ENCODE measurements around the gene MTHFD1.

The MTHFD1 gene

DNA sequence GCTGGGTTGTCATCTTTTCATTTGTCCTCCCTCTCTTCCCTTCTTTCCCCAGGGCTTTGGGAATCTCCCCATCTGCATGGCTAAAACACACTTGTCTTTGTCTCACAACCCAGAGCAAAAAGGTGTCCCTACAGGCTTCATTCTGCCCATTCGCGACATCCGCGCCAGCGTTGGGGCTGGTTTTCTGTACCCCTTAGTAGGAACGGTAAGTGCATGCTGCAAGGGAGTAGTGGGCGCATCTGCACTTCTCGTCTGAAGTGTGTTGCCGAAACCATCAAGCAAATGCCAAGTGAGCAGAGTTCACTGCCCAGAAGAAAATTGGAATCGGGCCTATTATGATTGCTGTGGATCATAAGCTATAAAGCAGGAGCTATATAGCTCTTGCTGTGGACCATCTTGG lies 66.5 kb downstream of the MTHFD1 start:
- no peak for DNase-seq

DNA sequence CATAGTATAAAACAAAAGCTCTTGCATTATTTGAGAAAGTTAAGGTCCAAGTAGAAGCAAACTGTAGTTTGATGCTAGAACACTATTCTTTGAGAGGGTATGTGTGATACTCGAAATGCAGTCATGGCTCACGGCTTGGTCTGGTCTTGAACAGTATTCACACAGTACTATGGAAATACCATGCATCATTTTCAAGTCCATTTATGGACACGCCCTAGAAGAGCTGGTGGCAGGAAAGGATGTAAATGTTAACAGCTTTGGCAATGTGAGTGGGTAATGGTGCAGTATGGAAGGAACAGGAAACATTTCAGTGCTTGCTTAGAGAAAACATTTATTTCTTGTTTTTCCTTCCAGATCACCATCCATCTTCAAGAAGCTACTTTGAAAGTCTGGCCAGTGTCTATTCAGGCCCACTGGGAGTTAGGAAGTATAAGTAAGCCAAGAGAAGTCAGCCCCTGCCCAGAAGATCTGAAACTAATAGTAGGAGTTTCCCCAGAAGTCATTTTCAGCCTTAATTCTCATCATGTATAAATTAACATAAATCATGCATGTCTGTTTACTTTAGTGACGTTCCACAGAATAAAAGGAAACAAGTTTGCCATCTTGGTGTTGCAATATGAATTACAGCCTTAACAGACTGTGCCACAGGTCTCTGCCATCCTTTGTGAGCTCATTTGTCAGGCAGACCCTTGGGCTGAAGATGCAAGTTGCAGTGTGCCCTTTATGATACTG lies 71.4 kb downstream of the MTHFD1 start:
- DNase-seq: no peak

DNA sequence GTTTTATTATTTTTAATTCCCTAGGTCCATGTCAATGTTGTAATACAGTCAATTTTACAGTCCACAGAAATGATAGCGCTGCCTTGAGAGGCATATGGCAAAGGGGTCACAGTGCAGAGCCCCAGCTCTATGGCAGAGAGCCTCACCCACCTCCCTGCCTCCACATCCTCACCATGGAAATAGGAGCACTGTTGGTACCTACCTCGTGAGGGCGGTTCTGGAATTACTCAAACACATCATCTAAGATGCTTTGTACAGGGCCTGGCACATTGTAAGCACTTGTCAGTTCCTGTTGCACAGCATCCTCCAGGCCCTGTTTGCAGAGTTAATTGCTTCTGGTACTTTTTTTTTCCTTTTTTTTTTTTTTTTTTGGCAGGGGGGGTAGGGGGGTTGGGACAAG lies 73.1 kb downstream of the MTHFD1 start:
- DNase-seq: no peak

DNA sequence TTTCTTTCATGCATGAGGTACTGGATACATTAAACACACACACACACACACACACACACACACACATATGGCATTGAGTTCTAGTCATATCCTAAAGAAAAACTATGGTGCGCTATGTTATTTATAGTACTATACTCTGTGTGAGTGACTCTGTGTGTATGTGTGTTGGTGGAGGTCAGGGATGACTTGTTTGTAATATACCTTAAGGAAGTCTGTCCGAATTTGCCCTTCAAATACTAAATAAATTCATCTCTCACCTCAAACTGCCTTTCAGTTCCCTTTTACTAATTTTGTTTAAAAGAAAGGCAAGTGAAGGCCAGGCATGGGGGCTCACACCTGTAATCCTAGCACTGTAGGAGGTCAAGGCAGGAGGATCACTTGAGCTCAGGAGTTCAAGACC lies 75.0 kb downstream of the MTHFD1 start:
- no peak for DNase-seq

DNA sequence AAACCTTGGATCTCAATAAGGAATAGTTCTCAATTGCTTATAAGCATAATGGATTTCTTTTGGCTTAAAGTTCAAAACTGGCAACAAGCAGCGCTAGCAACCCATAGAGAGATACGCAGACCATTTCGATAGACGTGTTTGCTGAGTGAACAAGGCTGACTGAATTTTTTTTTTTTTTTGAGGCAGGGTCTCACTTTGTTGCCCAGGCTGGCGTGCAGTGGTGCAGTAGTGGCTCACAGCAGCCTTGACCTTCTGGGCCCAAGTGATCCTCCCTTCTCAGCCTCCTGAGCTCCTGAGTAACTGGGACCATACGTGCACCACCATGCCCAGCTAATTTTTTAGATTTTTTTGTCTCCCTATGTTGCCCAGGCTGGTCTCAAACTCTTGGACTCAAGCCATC lies 75.7 kb downstream of the MTHFD1 start:
- DNase-seq: no peak

DNA sequence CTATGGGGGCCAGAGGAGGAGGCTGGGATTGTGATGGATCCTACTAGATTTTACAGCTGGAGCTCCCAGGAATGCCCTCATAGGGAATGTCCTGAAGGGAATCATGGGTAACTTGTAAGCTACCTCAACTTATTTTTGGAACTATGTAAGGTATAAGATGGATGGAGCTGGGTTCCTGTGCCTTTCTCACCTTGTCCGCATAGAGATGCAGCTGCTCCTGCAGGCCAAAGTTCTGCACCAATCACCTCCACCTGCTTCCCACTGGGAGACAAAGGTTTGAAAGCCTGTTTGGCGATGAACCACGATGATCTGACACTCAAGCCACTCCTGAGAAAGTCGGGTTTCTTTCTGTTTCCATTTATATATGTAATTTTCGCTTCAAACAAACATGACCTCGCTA lies 76.5 kb downstream of the MTHFD1 start:
- DNase-seq: no peak

DNA sequence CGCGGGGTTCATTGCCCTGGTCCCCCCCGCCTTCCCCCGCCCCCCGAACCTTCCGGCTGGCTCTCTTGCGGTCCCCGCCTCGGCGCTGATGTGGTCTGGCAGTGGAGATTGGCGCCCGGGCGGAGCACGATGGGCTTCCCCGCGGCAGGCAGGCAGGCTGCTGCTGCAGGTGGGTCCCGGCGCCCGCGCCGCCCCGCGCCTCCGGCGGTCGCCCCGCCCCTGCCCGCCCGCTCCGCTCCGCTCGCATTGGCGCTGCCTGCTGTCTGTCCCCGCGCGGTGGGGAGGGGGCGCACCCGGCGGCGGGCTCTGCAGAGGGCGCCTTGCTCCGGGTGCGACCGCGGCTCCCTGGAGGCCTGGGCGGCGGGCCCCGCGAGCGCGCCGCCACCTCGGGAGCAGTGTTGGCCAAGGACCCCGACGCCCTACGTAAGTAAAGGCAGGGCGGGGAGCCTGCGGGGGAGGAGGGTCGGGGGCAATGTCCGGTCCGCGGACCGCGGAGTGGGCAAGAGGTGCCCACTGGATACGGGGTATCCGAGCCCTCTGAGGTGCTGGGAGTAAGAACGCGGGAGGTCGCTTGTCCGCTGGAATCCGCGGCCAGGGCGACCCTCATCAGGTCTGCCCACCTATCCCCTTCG lies 77.2 kb downstream of the MTHFD1 start, which contains the start of gene AKAP5:
Gene AKAP5, plus strand, starts transcription at position 309 of the 632 bp plus-strand sequence. CDS start 2,896 bp downstream, outside the sequence.
- peak; percentile 62 for DNase-seq

DNA sequence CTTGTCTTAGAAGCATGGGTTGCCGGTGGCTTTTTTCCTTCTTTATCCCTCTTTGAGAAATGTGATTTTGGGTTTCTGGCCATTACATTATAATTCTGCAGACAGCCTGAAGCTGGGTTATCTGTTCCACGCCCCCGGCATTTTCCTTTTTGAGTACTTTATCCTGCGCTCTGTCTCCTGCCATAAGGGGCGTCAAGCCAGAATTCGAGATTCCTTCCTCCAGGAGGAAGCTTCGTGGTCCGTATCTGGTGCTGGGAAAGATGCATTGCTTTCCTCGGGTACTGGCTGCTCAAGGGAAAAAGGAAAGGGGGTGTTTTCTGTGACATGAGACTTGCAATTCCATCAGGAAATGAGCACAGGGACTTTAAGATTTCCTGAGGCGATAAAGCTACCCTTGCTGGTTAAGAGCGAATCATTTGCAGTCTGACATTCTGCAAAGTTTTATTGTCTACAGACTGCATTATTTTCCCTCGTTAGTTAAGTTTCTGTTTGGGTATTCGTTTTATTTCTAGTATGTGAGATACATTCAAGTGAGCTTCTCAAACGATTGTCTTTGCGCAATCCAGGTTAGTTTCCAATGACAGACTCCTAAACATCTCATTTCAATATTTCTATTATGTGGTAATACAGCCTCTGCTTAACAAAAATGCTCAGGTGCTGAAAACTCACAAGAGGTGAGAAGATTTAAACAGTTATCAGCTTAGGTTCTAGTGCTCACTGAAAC lies 77.8 kb downstream of the MTHFD1 start:
- DNase-seq: no peak

DNA sequence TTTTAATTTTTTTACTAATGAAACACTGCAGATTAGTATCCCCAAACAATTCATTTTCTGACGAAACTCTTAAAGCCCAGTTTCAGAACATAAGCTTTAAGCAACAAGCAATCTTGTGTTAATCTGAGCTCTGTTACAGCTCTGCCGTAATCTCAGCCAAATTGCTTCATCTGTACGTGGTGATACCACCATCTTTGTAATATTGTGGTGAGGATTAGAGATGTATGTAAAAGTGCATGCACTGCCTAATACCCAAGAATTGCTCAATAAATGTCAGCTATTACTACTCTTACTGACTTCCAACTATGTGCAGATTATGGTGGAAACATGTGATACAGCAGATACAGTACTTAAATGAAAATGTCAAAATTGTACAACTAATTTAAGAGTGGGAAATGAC lies 78.9 kb downstream of the MTHFD1 start:
- no peak for DNase-seq

DNA sequence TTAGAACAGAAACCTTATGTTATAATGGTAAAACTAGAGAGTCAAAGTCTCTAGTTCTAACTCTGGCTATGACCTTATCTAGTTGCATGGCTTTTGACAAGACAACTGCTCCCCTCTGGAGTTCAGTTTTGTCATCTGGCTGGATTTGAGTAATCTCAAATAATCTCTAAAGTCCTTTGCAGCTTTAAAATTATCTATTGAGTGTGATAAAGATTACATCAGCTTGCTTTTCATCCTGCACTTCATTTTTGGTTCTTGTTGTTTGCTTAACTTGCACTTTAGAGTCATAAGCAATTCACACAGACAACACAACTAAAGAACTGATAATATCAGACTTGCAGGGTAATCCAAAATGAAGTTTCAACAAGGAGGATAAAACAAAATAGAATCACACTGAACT lies 79.4 kb downstream of the MTHFD1 start:
- DNase-seq: no peak

DNA sequence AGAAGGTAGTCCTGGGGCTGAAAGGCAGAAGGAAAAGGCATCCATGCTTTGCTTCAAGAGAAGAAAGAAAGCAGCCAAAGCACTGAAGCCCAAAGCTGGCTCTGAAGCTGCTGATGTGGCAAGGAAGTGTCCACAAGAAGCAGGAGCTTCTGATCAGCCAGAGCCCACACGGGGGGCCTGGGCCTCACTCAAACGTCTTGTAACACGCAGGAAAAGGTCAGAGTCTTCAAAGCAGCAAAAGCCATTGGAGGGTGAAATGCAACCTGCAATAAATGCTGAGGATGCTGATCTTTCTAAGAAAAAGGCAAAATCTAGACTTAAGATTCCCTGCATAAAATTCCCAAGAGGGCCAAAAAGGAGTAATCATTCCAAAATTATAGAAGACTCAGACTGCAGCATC lies 80.3 kb downstream of the MTHFD1 start:
- no peak for DNase-seq

DNA sequence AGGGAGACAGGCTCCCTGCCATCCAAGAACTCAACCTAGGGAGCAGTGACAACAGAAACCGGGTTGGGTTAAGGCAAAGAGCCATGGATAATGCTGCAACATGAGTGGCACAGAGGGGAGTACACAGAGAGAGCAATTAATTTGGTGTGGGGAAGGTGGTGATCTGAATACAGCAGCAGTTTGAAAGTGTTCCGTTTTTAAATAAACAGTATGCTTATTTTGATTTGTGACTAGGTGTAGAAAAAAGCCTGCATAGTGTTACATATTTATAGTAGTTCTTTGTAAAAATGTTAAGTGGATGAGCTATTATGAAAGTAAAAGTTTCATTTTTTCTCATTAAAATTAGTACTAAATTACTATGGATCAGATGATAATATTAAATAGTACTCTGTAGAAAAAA lies 85.9 kb downstream of the MTHFD1 start:
- no peak for DNase-seq

DNA sequence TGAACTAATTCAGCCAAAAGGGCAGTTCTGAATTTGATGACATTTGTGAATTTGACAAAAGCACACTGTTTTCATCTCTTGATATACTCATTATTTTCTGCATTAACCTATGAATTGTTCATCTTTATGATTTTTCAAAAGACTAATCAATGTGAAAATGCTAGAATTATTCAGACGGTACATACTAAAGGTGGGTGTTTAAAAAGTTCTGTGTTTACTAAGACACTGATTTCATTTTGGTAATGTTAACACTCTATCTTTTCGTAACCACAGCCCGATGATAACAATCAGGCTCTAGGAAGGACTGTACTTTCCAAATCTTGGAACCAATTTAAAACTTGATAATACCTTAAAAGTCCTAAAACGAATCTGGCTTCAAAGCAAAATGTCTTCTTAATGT lies 86.5 kb downstream of the MTHFD1 start:
- DNase-seq: no peak

DNA sequence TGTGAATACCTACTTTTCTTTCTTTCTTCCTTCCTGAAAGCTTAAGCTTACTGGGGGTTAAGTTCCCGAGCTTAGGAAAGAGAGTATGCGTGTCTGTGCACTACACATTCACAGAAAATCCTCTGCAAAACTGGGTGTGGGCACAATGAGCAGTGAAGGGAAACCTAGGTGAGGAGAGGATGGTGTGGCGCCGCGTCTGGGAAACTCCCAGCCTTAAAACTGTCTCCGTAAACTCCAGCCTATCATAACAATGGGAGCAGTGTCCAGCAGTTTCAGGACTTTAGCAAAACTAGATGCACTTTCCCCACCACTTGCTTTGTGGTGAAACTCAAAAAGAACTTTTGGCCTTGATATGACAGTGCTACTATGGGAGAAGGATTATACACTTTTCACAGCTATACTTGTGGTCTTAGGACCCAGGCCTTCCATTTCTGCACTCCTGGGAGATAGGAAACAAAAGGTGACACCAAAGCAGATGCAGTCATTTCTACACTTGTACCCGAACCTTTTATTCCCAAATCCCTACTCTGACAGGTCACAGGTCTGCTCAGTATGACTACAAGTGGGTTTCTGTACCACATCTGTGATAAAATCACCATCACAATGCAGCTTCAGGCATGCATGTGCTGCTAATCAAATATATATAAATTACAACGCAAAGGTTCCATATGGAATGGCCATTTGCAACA lies 87.6 kb downstream of the MTHFD1 start:
- no peak for DNase-seq

DNA sequence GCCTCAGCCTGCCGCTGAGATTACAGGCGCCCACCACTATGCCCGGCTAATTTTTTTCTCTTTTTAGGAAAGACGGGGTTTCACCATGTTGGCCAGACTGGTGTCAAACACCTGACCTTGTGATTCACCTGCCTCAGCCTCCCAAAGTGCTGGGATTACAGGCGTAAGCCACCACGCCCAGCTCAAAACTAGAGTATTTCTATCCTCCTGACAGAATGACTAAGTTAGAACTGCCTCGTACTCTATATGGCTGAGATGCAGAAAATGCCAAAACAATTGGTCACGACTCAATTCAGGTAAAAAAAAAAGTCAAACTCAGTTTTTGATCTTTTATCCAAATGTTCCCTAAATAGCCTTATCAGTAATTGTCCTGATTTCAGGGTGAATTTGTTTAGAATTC lies 88.3 kb downstream of the MTHFD1 start:
- DNase-seq: no peak

DNA sequence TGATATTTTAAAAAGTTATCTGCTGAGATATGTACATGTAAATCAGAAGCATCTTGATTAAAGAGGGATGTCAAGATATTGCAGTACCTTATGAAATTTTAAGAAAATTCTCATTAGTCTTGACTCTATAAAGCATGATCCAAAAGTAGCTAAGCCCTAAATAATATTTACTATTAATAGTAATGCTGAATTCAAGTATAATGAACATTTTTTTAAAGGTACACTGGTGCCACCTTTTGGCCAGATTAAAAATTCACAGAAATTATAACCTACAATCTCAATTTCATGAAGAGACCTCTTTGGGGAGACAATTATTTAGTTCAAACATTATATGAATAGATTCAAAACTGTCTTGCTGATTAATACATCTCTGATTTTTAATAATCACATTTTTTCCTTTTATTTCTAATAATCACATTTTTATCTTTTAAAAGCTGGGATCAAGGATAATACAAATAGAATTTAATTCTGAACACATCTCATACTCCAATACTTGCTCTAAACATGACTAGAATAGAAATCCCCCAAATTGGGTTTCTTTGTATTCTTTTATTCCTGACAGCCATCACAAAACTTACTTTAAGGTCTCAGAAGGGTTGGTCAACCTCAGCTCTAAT lies 90.6 kb downstream of the MTHFD1 start:
- DNase-seq: no peak

DNA sequence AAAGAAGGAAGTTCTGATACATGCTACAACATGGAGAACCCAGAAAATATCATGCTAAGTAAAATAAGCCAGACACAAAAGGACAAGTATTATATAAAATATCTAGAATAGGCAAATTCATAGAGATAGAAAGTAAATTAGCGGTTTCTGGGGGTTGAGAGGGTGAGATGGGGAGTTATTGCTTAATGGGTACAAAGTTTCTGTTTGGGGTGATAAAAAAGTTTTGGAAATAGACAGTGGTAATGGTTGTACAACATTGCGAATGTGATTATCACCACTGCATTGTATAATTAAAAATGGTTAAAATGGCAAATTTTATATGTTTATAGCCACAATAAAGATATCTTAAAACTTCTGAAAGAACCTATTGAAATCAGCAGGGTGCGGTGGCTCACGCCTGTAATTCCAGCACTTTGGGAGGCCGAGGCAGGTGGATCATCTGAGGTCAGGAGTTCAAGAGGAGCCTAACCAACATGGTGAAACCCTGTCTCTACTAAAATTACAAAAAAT lies 100.5 kb downstream of the MTHFD1 start:
- DNase-seq: no peak

DNA sequence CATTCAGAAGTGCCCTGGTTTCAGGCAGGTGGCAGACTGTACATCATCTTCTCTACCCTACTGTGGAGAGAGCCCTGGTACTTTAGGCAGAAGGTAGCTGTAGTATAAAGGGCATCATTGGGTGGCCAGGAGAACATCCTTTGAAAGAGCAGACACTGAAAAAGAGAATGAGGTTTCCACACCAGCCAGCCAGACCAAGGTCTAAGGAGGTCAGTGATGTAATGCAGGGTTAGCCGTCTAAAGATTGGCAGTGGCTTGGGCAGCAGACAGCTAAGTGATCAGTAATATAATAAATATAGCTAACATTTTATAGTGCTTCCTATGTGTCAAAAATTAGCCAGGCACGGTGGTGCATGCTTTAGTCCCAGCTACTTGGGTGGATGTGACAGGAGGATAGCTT lies 103.5 kb downstream of the MTHFD1 start:
- no peak for DNase-seq

DNA sequence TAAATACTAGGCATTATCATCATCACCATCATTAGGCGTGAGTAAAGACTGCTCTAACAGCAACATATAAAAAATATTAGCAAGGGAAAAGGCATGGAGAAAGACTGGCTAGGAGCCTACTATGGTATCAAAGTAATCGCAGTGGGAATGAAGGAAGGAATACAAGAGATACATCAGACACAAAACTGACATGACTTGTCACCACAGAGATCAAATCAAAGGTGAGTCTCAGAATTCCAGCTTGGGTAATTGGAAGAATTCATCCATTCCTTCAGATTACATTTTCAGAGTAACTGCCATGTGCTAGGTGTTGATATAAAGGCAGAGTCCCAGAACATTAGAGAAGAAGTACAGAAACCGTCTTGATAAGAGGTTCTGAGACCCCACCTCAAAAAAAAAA lies 105.3 kb downstream of the MTHFD1 start:
- DNase-seq: no peak

DNA sequence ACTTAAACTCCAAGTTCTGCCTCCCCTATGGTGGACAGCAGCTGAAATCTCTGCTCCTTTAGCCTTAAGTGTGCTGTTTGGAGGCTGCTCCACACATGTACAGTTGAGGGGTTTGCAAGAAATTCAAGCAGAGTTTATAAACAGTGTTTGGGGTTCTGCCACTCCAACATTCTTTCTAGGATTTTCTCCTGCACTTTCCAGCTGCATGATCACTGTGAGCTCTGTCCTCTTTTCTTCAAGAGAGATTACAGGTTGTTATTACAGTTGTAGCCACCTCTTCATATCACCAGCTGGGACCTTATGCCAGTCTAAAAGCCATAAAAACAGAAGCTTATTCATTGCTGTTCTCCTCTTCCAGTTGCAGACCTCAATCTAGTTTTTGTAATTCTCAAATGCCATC lies 107.1 kb downstream of the MTHFD1 start:
- no peak for DNase-seq

DNA sequence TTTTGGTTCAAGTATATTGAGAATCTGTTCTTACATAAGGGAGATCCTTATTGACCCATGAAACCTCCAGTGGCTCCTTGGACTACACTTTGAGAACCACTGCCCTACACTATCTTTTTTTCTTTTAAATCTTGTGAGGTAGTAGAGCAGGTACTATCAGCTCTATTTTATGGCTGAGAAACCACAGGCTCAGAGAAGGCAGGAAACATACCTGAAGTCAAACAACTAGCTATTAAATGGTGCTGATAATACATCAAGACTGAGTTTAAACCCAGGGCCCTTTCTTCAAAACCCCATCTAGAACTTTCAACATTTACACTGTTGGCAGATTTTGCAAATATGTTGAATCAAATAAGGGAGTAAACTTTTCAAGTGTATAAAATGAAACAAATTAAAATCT lies 108.6 kb downstream of the MTHFD1 start:
- no peak for DNase-seq

DNA sequence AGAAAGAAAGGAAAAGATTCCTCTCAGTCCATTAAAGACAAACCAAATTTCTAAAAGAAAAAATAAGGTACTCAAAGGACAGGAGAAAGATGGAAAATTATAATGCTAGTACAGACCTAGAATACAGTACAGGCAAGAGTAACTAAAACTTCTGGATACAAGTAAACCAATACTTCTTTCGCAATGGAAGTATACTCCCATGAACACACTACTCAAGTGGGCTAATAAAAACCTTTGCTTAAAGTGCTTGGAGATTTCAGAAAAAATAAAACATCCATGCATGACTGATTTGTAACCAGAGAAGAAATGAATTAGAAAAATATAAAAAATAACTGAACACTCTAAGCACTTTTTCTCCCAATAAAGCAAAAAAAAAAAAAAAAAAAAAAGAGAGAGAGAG lies 111.9 kb downstream of the MTHFD1 start:
- no peak for DNase-seq

All from activated CD8-positive, alpha-beta memory T cell treated with anti-CD3 and anti-CD28 coated beads, Interleukin-2, amount 50 U/mL, for 4 hours (primary cell).